ENCODE data around the gene SLC10A3. TPM values are rescaled to one million over a fixed set of nuclear protein-coding genes. Genes with fewer than 3 reads are reported as not detected.

Gene SLC10A3
- polyA plus RNA-seq, 6 donors from 2014 or later = 33.5 to 65.1 (median 38.0) TPM

Other genes starting within 250 kb of the SLC10A3 start
- gene OPN1MW3, start 233.0 kb downstream of the SLC10A3 start, polyA plus RNA-seq (ENCODE audit: low read depth in 6 of 6) = under 1 TPM in 1 of 6 donors, not detected in 5; 0.13 TPM
- not detected for gene TEX28, start 195.5 kb downstream of the SLC10A3 start, polyA plus RNA-seq (ENCODE audit: low read depth in 6 of 6)
- under 1 TPM in 5 of 6 donors, not detected in 1; 0.27 to 0.57 (median 0.38) TPM for gene TKTL1, start 194.8 kb downstream of the SLC10A3 start, polyA plus RNA-seq (ENCODE audit: low read depth in 6 of 6)
- 100 to 1,000 TPM in 2 of 6 donors, 10 to 100 TPM in 4; 39.6 to 269 (median 78.3) TPM for gene FLNA, start 116.0 kb downstream of the SLC10A3 start, polyA plus RNA-seq (ENCODE audit: low read depth in 6 of 6)
- 10 to 100 TPM; 25.0 to 29.6 (median 27.2) TPM for gene EMD, start 111.3 kb downstream of the SLC10A3 start, polyA plus RNA-seq (ENCODE audit: low read depth in 6 of 6)
- 1,000 to 10,000 TPM; 3,636 to 5,147 (median 4,635) TPM for gene RPL10, start 92.3 kb downstream of the SLC10A3 start, polyA plus RNA-seq (ENCODE audit: low read depth in 6 of 6)
- gene DNASE1L1, start 81.4 kb downstream of the SLC10A3 start, polyA plus RNA-seq (ENCODE audit: low read depth in 6 of 6) = 10 to 100 TPM in 5 of 6 donors, 1 to 10 TPM in 1; 9.5 to 23.1 (median 14.3) TPM
- 10 to 100 TPM; 31.6 to 50.2 (median 36.6) TPM for gene TAFAZZIN, start 79.1 kb downstream of the SLC10A3 start, polyA plus RNA-seq (ENCODE audit: low read depth in 6 of 6)
- gene ATP6AP1, start 62.0 kb downstream of the SLC10A3 start, polyA plus RNA-seq (ENCODE audit: low read depth in 6 of 6) = 100 to 1,000 TPM in 1 of 6 donors, 10 to 100 TPM in 5; 81.8 to 173 (median 88.7) TPM
- 10 to 100 TPM; 28.4 to 44.3 (median 35.5) TPM for gene GDI1, start 53.5 kb downstream of the SLC10A3 start, polyA plus RNA-seq (ENCODE audit: low read depth in 6 of 6)
- gene FAM50A, start 46.5 kb downstream of the SLC10A3 start, polyA plus RNA-seq (ENCODE audit: low read depth in 6 of 6) = 10 to 100 TPM; 23.8 to 35.2 (median 28.2) TPM
- 1 to 10 TPM in 3 of 6 donors, under 1 TPM in 3; 0.68 to 1.6 (median 0.99) TPM for gene PLXNA3, start 32.3 kb downstream of the SLC10A3 start, polyA plus RNA-seq (ENCODE audit: low read depth in 6 of 6)
- gene LAGE3, start 11.3 kb downstream of the SLC10A3 start, polyA plus RNA-seq (ENCODE audit: low read depth in 6 of 6) = 10 to 100 TPM; 36.4 to 47.6 (median 40.9) TPM
- gene UBL4A, start 4.0 kb downstream of the SLC10A3 start, polyA plus RNA-seq (ENCODE audit: low read depth in 6 of 6) = 10 to 100 TPM; 18.7 to 39.4 (median 33.0) TPM
- gene FAM3A, start 25.6 kb upstream of the SLC10A3 start, polyA plus RNA-seq (ENCODE audit: low read depth in 6 of 6) = 10 to 100 TPM; 13.4 to 24.1 (median 16.7) TPM
- gene G6PD, start 56.2 kb upstream of the SLC10A3 start, polyA plus RNA-seq (ENCODE audit: low read depth in 6 of 6) = 1 to 10 TPM; 3.3 to 6.1 (median 4.4) TPM
- gene IKBKG, start 57.0 kb upstream of the SLC10A3 start, polyA plus RNA-seq (ENCODE audit: low read depth in 6 of 6) = 10 to 100 TPM; 18.3 to 34.0 (median 26.5) TPM
- not detected for gene CTAG1A, start 94.5 kb upstream of the SLC10A3 start, polyA plus RNA-seq (ENCODE audit: low read depth in 6 of 6)
- gene CTAG1B, start 128.7 kb upstream of the SLC10A3 start, polyA plus RNA-seq (ENCODE audit: low read depth in 6 of 6) = not detected
- gene CTAG2, start 162.9 kb upstream of the SLC10A3 start, polyA plus RNA-seq (ENCODE audit: low read depth in 6 of 6) = not detected